Mesothelial cell of epicardium (in vitro differentiated cells): ENCODE data around the gene VPS54. TPM values are rescaled to one million over a fixed set of nuclear protein-coding genes. Genes with fewer than 3 reads are reported as not detected.
"Not testable (repeated sequence)": the region's sequence is repeated elsewhere in the genome, so short reads cannot be mapped to it uniquely, and the experiment has no call there.

Experiments
- DNase-seq, 2 experiments: peaks; one replicate each; pipeline ENCODE4 v3.0.0; 2021; ENCODE audit warnings: low spot score in 2 of 2; ENCODE audit not compliant: unreplicated experiment in 2 of 2
- H3K27ac Mint-ChIP-seq: 2 replicates; pipeline ENCODE4 v1.8.0; 2021; ENCODE audit warnings: mixed read lengths
- H3K27me3 Mint-ChIP-seq: 2 replicates; pipeline ENCODE4 v1.8.0; 2021; ENCODE audit warnings: low read depth, mixed read lengths
- H3K36me3 Mint-ChIP-seq: 2 replicates; pipeline ENCODE4 v1.8.0; 2021; ENCODE audit warnings: mixed read lengths
- H3K4me1 Mint-ChIP-seq: 2 replicates; pipeline ENCODE4 v1.8.0; 2021; ENCODE audit warnings: mixed read lengths
- H3K4me3 Mint-ChIP-seq: 2 replicates; pipeline ENCODE4 v1.8.0; 2021; ENCODE audit warnings: mild to moderate bottlenecking, moderate library complexity, mixed read lengths
- H3K9me3 Mint-ChIP-seq: 2 replicates; pipeline ENCODE4 v1.8.0; 2021; ENCODE audit warnings: mixed read lengths
- CTCF ChIP-seq: fragments of 200-600 bp; sonication (generic); IDR thresholded peaks from one replicate; pipeline ENCODE4 v1.5.0; 2021; ENCODE audit warnings: antibody characterized with exemption; ENCODE audit not compliant: unreplicated experiment
- total RNA-seq: library from RNA; stranded (reverse); gene quantifications from 3 replicates; pipeline ENCODE4 v1.2.1, GENCODE V29; 2021

Gene VPS54
- total RNA-seq, 1 donor from 2014 or later = 35.4 TPM

- DNase-seq = no peak
- Mint-ChIP-seq H3K27me3 (no peaks in the 10 kb centered on the region), H3K36me3 (peaks cover 67% of the 10 kb centered on the region), H3K27ac (no peak overlapping the region), H3K4me1 (no peaks in the 10 kb centered on the region), H3K9me3 (peaks cover 14% of the 10 kb centered on the region), H3K4me3 (no peak overlapping the region)
- TF ChIP-seq CTCF = no peak
These were observed 41.3 kb downstream of the VPS54 start for GRCh38 chr2:63977904-63978303.

GRCh38 chr2:63976125-63976510 lies 43.1 kb downstream of the VPS54 start:
- no peak overlapping the region for H3K4me3 Mint-ChIP-seq
- DNase-seq = no peak

GRCh38 chr2:63975437-63976124 lies 43.6 kb downstream of the VPS54 start:
- H3K27ac Mint-ChIP-seq = no peak overlapping the region
- H3K27me3 Mint-ChIP-seq = no peaks in the 10 kb centered on the region
- DNase-seq = no peak
- H3K4me1 Mint-ChIP-seq = no peaks in the 10 kb centered on the region
- TF ChIP-seq CTCF = no peak
- no peak overlapping the region for H3K4me3 Mint-ChIP-seq
- H3K9me3 Mint-ChIP-seq = peaks cover 14% of the 10 kb centered on the region
- peaks cover 65% of the 10 kb centered on the region for H3K36me3 Mint-ChIP-seq

More at GRCh38 chr2:63976125-63976510, 43.1 kb downstream of the VPS54 start:
- TF ChIP-seq CTCF = no peak
- no peaks in the 10 kb centered on the region for H3K27me3 Mint-ChIP-seq
- no peaks in the 10 kb centered on the region for H3K4me1 Mint-ChIP-seq
- no peak overlapping the region for H3K27ac Mint-ChIP-seq
- H3K36me3 Mint-ChIP-seq = peaks cover 67% of the 10 kb centered on the region
- H3K9me3 Mint-ChIP-seq = peaks cover 14% of the 10 kb centered on the region

GRCh38 chr2:63975036-63975435 lies 44.2 kb downstream of the VPS54 start:
- not testable (repeated sequence) for H3K27me3 Mint-ChIP-seq, H3K4me3 Mint-ChIP-seq, H3K4me1 Mint-ChIP-seq, H3K9me3 Mint-ChIP-seq, H3K27ac Mint-ChIP-seq, DNase-seq
- peaks cover 60% of the 10 kb centered on the region for H3K36me3 Mint-ChIP-seq

- H3K27ac Mint-ChIP-seq = no peak overlapping the region
- peaks cover 6% of the 10 kb centered on the region for H3K4me1 Mint-ChIP-seq
- H3K36me3 Mint-ChIP-seq = peaks cover 45% of the 10 kb centered on the region
- no peak for TF ChIP-seq CTCF
- H3K27me3 Mint-ChIP-seq = no peaks in the 10 kb centered on the region
- H3K4me3 Mint-ChIP-seq = no peak overlapping the region
- peaks cover 6% of the 10 kb centered on the region for H3K9me3 Mint-ChIP-seq
- DNase-seq = no peak
These were observed 57.0 kb downstream of the VPS54 start for GRCh38 chr2:63962186-63962585.

- Mint-ChIP-seq H3K4me3 (no peak overlapping the region), H3K36me3 (peaks cover 50% of the 10 kb centered on the region), H3K4me1 (no peaks in the 10 kb centered on the region), H3K27ac (no peak overlapping the region), H3K27me3 (no peaks in the 10 kb centered on the region), H3K9me3 (peaks cover 31% of the 10 kb centered on the region)
- TF ChIP-seq CTCF = no peak
- DNase-seq = no peak
These were observed 68.8 kb downstream of the VPS54 start for GRCh38 chr2:63950414-63950813.
